ENCODE measurements around the gene TAF4. TPM values are rescaled to one million over a fixed set of nuclear protein-coding genes. Genes with fewer than 3 reads are reported as not detected.

Gene TAF4
- total RNA-seq, 4 donors from 2014 or later: 6.2 to 37.6 (median 10.7) TPM

DNA sequence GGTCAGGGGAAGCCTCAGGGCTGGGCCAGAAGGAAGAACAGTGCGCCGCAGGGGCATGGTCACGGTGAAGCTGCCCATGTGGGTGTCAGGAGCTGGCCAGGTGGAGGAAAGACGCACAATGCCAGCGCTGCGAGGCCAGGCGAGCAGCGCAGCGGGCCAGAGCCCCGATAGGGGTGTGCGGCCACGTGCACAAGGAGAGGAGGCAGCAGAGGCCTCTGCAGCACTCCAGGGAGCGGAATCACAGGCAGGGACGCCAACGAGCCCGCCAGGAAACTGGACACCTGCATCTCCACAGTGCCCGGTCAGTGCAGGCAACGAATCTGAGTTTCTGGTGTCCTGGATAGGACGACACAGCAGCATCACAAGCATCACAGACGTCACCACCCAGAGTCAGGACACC lies 35.7 kb downstream of the TAF4 start:
- no peak for DNase-seq
- intact Hi-C loops (cut with DNase I; ENCODE audit: low total_unique reads): no loop called here
- Histone ChIP-seq H3K27ac (no peak overlapping the region), H3K4me1 (peaks cover 0 to 6% of the 10 kb centered on the region in 2 donors), H3K36me3 (no peaks in the 10 kb centered on the region), H3K27me3 (no peaks in the 10 kb centered on the region), H3K9me3 (no peaks in the 10 kb centered on the region), H3K4me3 (no peak overlapping the region)
- no peak for TF ChIP-seq POLR2A (IDR thresholded peaks at IDR 0.05)
- TF ChIP-seq, protein P1, sequence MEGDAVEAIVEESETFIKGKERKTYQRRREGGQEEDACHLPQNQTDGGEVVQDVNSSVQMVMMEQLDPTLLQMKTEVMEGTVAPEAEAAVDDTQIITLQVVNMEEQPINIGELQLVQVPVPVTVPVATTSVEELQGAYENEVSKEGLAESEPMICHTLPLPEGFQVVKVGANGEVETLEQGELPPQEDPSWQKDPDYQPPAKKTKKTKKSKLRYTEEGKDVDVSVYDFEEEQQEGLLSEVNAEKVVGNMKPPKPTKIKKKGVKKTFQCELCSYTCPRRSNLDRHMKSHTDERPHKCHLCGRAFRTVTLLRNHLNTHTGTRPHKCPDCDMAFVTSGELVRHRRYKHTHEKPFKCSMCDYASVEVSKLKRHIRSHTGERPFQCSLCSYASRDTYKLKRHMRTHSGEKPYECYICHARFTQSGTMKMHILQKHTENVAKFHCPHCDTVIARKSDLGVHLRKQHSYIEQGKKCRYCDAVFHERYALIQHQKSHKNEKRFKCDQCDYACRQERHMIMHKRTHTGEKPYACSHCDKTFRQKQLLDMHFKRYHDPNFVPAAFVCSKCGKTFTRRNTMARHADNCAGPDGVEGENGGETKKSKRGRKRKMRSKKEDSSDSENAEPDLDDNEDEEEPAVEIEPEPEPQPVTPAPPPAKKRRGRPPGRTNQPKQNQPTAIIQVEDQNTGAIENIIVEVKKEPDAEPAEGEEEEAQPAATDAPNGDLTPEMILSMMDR (IDR thresholded peaks at IDR 0.05): no peak

DNA sequence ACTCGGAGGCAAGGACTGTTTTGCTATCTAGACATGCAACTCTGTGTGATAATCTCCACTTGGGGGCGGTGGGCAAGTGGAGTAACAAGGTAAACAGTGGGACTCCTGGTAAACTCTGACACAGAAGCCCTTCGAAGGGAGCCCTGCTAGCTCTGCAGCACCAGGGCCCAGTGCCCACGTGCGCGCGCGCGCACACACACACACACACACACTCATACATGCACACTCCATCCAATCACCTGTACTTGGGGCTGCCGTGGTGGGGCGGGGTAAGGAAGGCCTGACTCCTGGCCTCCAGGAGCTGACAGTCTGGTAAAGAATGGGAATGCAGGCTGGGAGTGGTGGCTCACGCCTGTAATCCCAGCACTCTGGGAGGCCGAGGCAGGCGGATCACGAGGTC lies 36.4 kb downstream of the TAF4 start:
- no peak overlapping the region for H3K27ac ChIP-seq
- H3K9me3 ChIP-seq: no peaks in the 10 kb centered on the region
- H3K4me1 ChIP-seq: peaks cover 0 to 6% of the 10 kb centered on the region in 2 donors
- no peak for DNase-seq
- TF ChIP-seq, protein P1 (IDR thresholded peaks at IDR 0.05): no peak
- no peak for TF ChIP-seq POLR2A (IDR thresholded peaks at IDR 0.05)
- no peak overlapping the region for H3K4me3 ChIP-seq
- H3K36me3 ChIP-seq: no peaks in the 10 kb centered on the region
- intact Hi-C loops (cut with DNase I; ENCODE audit: low total_unique reads): no loop called here
- H3K27me3 ChIP-seq: no peaks in the 10 kb centered on the region

DNA sequence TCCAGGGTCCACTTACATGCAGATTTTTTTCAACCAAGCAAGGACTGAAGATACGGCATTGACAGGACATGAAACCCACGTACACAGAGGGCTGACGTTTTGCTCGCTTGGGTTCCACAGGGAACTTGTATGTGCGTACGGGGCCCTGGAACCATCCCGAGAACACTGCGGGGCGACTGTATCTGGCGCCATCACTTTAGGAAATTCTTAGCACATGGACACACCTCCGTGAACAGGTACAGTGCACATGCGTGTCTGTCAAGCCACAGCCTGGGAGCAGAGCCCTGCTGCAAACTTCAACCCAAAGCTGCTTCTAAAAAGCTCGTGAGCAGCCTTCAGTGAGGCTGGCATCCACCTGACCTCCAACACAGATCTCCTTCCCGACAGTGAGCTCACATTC lies 37.3 kb downstream of the TAF4 start:
- Histone ChIP-seq H3K4me1 (peaks cover 0 to 6% of the 10 kb centered on the region in 2 donors), H3K27me3 (no peaks in the 10 kb centered on the region)
- no peak for DNase-seq

DNA sequence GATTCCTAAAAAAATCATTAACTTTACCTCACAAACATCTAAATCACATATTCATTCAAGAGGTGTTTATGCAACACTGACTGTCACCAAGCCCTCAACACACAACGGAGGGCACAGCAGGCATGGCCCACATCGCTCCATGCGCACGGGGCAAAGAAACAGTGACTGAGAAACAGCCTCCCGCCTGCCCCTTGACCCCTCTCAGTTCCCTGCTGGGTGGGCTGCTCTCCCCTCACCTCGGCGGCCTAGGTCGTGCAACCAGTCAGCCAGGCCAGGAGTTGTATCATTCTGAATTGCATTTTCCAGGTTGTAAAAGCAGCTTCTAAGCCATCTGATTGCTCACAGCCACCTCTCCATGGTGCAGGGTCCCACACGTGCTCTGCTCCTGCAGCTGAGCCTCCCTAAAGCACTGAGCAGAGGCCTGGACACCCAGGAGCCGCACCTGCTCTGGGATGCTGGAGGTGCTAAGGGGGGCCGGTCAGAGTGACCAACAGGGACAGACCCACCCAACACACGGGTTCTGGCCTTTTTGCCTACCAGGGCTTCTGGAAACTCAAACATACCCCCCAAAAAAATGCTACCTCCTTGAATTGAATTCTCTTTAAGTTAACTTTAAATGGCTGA lies 37.9 kb downstream of the TAF4 start:
- intact Hi-C loops (cut with DNase I; ENCODE audit: low total_unique reads): no loop called here
- peaks cover 0 to 6% of the 10 kb centered on the region in 2 donors for H3K4me1 ChIP-seq
- DNase-seq: no peak
- no peak overlapping the region for H3K27ac ChIP-seq
- no peak for TF ChIP-seq POLR2A (IDR thresholded peaks at IDR 0.05)
- TF ChIP-seq, protein P1 (IDR thresholded peaks at IDR 0.05): no peak
- no peaks in the 10 kb centered on the region for H3K9me3 ChIP-seq
- no peak overlapping the region for H3K4me3 ChIP-seq
- H3K27me3 ChIP-seq: no peaks in the 10 kb centered on the region
- no peaks in the 10 kb centered on the region for H3K36me3 ChIP-seq

More for the DNA sequence above, 37.3 kb downstream of the TAF4 start:
- intact Hi-C loops (cut with DNase I; ENCODE audit: low total_unique reads): no loop called here
- no peak overlapping the region for H3K4me3 ChIP-seq
- TF ChIP-seq POLR2A (IDR thresholded peaks at IDR 0.05): no peak
- TF ChIP-seq, protein P1 (IDR thresholded peaks at IDR 0.05): no peak
- H3K9me3 ChIP-seq: no peaks in the 10 kb centered on the region
- H3K27ac ChIP-seq: no peak overlapping the region
- no peaks in the 10 kb centered on the region for H3K36me3 ChIP-seq

DNA sequence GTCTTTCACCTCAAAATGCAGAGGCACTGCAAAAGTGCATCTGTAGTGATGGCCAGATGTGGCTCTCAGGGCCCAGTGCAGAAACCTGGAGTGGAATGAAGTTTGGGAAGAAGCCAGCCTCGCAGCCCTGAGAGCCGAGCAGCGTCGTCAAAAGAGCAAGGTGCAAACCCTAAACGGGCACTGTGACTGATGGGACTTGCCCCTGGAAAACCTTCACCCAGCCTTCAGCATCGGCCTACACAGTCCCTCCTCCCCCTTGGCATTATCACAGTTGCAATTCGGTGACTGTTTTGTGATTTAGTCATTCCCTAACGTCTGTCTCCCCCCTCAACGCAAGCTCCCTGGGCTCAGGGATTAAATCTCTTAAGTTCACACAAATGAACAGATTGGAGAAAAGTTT lies 38.6 kb downstream of the TAF4 start:
- Histone ChIP-seq H3K4me1 (peaks cover 0 to 6% of the 10 kb centered on the region in 2 donors), H3K36me3 (no peaks in the 10 kb centered on the region), H3K27ac (no peak overlapping the region), H3K9me3 (no peaks in the 10 kb centered on the region), H3K4me3 (no peak overlapping the region), H3K27me3 (no peaks in the 10 kb centered on the region)
- DNase-seq: no peak
- intact Hi-C loops (cut with DNase I; ENCODE audit: low total_unique reads): no loop called here
- no peak for TF ChIP-seq POLR2A (IDR thresholded peaks at IDR 0.05)
- TF ChIP-seq, protein P1 (IDR thresholded peaks at IDR 0.05): no peak
